Measurements from ENCODE around the gene WBP2. TPM values are rescaled to one million over a fixed set of nuclear protein-coding genes. Genes with fewer than 3 reads are reported as not detected.

The WBP2 gene
- total and polyA plus RNA-seq, 2 of the 8 experiments (the other 6 are each of a cell fraction or from before 2014, with no cell fraction given): 48.2 to 71.2 TPM

DNA sequence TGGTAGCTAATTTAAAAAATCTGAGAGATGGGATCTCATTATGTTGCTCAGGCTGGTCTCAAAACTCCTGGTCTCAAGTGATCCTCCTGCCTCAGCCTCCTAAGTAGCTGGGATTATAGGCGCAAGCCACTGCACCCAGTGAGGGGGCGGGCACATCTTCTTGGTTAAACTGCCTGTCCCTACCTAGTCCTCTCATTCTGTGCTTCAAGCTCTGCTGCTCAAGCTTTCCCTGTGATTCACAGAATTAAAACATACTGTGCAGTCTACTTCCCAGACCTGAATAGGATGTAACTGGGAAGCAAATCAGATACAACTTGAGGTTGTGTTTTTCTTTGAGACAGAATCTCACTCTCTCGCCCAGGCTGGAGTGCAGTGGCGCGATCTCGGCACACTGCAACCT is 47.3 kb upstream of the WBP2 start (continued):
- TF ChIP-seq SIX5 (IDR thresholded peaks at IDR 0.05; ENCODE audit: low read depth, low read length): no peak
